GM10248 (cell line): ENCODE results near the gene DGCR8.

Experiments
- CTCF ChIA-PET: fragments of 300-600 bp; sonication (Branson Sonifier 250); formaldehyde crosslinking; extraction: SDS; loops from one replicate; lab custom pipeline; 2021; ENCODE audit warnings: antibody characterized with exemption; lab: Yijun Ruan, JAX
- POLR2A ChIA-PET: fragments of 350-650 bp; sonication (Branson Sonifier 250); formaldehyde crosslinking; extraction: SDS; loops from one replicate; lab custom pipeline; 2020; ENCODE audit warnings: antibody characterized with exemption; lab: Yijun Ruan, JAX
- DNase-seq: peaks from one replicate; pipeline ENCODE4 v3.0.0; 2012; ENCODE audit errors: extremely low spot score
- CTCF ChIP-seq: IDR thresholded peaks from 2 replicates; pipeline ENCODE4 v1.5.1; 2012; ENCODE audit warnings: mild to moderate bottlenecking, low read depth; ENCODE audit errors: extremely low read depth, missing control alignments, control extremely low read depth

DGCR8 gene

GRCh38 chr22:20152464-20152890 is 72.4 kb downstream of the DGCR8 start:
- ChIA-PET CTCF (no interaction called here), POLR2A (no interaction called here)
- no peak for DNase-seq
- TF ChIP-seq CTCF: no peak

- no peak for TF ChIP-seq CTCF
- ChIA-PET CTCF (interaction anchor here (1.2 to 1.9 kb wide), 2 partner anchors 115 to 130 kb away, joined by 3 to 7 read pairs; no protein-coding TSS in a partner anchor), POLR2A (no interaction called here)
- no peak for DNase-seq
Measured at GRCh38 chr22:20153945-20154344, 73.9 kb downstream of the DGCR8 start.

- TF ChIP-seq CTCF: no peak
- no peak for DNase-seq
- CTCF ChIA-PET: interaction anchor here (1.9 kb wide), 1 partner anchor 129 kb away, joined by 7 read pairs; no protein-coding TSS in a partner anchor
- POLR2A ChIA-PET: no interaction called here
Measured at GRCh38 chr22:20154602-20155187, 74.7 kb downstream of the DGCR8 start.

- no peak for TF ChIP-seq CTCF
- no peak for DNase-seq
- POLR2A ChIA-PET: no interaction called here
- CTCF ChIA-PET: interaction anchor here (1.1 to 2.3 kb wide), 4 partner anchors 114 to 262 kb away, joined by 3 to 8 read pairs (median 6); no protein-coding TSS in a partner anchor
Measured at GRCh38 chr22:20155330-20156041, 75.4 kb downstream of the DGCR8 start.

GRCh38 chr22:20156042-20156389 is 76.0 kb downstream of the DGCR8 start:
- POLR2A ChIA-PET: no interaction called here
- CTCF ChIA-PET: interaction anchor here (1.1 to 2.3 kb wide), 5 partner anchors 82 to 262 kb away, joined by 3 to 19 read pairs (median 7); no protein-coding TSS in a partner anchor
- TF ChIP-seq CTCF: no peak
- no peak for DNase-seq

- DNase-seq: peak; percentile 91
- ChIA-PET CTCF (interaction anchor here (0.7 to 2.3 kb wide), 23 partner anchors 8 to 307 kb away, joined by 3 to 21 read pairs (median 3); no protein-coding TSS in a partner anchor), POLR2A (no interaction called here)
- peak; percentile 99 for TF ChIP-seq CTCF
Measured at GRCh38 chr22:20156611-20157429, 76.8 kb downstream of the DGCR8 start.
